ENCODE results near the gene UBL3.

GRCh38 chr13:29802621-29803020 lies 47.8 kb downstream of the UBL3 start:
- TF ChIP-seq CHD2 (IDR thresholded peaks at IDR 0.05; ENCODE audit: low read length, partially characterized antibody), result no peak
- no peak for TF ChIP-seq FOXM1 (IDR thresholded peaks at IDR 0.05; ENCODE audit: low read depth)
- TF ChIP-seq JUND (IDR thresholded peaks at IDR 0.05), result no peak
- TF ChIP-seq EZH2phosphoT487 (IDR thresholded peaks at IDR 0.05; ENCODE audit: borderline replicate concordance, low read depth), result no peak

Measured in SK-N-SH (cell line).